ENCODE data around the gene SHC1. TPM values are rescaled to one million over a fixed set of nuclear protein-coding genes. Genes with fewer than 3 reads are reported as not detected.

SHC1 gene
- total RNA-seq, 2 donors from 2014 or later: 85.0 to 97.2 TPM

DNA sequence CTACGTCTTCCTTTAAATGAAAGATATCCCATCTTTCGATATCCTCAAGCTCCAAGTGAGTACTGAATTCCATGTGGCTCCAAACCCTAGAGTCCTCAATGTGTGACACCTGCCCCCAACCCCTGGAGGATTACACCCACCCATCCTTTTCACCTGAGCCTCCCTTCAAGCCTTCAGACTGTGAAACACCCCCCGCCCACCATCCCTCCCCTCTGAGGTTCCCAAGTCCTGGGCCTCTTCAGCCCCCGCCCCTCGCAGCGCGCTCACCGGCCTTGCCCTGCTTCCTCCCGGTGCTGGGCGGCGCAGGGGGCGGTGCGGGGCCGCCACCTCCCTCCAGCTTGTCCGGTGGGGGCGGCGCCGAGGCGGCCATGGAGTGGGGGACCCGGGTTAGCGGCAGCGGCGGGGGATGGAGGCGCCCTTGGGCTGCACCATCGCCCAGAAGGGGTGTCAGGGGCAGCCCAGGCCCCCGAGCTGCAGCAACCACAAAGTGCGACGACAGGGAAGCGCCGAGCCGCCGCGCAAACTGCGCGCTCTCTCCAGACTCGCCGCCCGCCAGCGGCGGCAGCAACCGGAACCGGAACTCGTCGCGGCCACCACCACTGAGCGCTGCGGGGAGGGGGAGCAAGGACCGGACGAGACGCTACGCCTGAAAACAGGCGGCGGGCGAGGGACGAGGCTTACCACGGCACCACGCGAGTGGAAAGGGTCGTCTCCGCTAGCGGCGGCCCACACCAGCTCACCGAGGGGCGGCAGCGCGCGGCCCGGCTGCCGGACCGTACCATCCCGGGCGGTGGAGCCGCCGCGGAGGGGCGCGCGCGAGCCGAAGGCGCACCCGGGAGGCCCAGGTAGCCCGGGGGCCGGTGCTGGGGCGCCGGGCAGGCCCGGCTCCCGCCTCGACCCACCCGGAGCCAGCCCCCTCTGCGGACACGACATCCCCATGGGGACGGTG, 9.1 kb downstream of the SHC1 start, which contains the start of gene PYGO2:
Gene PYGO2 (minus strand): TSS at position 576 of the 949 bp plus-strand sequence. CDS start 206 bp downstream, at position 370.
- intact Hi-C loops (cut with DNase I): loop anchor here (1.0 to 5.0 kb wide), 3 partner anchors 36 to 91 kb away; partner anchors contain the start of gene ADAM15
- peak; percentile 72 for DNase-seq (ENCODE audit: low spot score)
- under 1% methylated on average over 50 of the region's 93 CpGs for whole genome bisulfite sequencing

DNA sequence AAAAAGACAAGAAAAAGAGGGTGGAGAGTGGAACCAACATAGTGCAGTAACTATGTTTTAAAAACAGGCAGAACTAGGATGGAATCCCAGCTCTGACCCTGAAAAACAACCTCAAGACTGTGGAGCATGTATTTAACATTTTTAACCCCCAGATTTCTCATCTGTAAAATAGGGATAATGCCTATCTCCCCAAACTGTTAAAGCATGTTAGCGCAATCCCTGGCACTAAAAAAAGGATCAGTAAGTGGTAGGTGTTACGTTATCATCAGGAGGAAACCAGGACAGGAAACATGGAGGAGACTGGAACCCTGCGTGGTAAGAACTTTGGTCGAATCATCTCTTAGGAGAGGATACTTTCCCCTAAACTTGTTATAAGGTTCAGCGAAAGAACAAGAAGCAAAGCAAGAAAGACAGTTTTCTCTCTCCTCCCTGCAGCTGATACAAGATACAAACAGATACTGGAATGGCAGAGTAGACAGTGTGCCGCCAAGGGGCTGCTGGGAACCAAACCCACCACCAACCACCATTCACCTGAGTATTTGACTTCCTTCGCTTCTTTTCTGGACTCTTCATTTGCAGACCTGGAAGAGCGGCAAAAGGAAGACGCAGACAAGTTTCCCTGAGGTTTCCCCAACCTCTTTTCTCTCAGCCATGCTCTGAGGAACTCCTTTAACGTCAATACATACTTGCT, 10.0 kb downstream of the SHC1 start:
- H3K27me3 ChIP-seq (replicated peaks; ENCODE audit: insufficient read depth): no peaks in the 10 kb centered on the region
- WGBS: 25% methylated on average over 10 of the region's 10 CpGs

More for the DNA sequence above, 9.1 kb downstream of the SHC1 start, which contains the start of gene PYGO2:
- peaks cover 0 to 10% of the 10 kb centered on the region in 2 donors for H3K36me3 ChIP-seq
- TF ChIP-seq, protein P1, sequence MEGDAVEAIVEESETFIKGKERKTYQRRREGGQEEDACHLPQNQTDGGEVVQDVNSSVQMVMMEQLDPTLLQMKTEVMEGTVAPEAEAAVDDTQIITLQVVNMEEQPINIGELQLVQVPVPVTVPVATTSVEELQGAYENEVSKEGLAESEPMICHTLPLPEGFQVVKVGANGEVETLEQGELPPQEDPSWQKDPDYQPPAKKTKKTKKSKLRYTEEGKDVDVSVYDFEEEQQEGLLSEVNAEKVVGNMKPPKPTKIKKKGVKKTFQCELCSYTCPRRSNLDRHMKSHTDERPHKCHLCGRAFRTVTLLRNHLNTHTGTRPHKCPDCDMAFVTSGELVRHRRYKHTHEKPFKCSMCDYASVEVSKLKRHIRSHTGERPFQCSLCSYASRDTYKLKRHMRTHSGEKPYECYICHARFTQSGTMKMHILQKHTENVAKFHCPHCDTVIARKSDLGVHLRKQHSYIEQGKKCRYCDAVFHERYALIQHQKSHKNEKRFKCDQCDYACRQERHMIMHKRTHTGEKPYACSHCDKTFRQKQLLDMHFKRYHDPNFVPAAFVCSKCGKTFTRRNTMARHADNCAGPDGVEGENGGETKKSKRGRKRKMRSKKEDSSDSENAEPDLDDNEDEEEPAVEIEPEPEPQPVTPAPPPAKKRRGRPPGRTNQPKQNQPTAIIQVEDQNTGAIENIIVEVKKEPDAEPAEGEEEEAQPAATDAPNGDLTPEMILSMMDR (IDR thresholded peaks at IDR 0.05): peak; percentile 71 to 96 (median 91)
- TF ChIP-seq POLR2A (IDR thresholded peaks at IDR 0.05) (peak; percentile 59), POLR2AphosphoS5 (IDR thresholded peaks at IDR 0.05) (peak; percentile 74)
- no peaks in the 10 kb centered on the region for H3K27me3 ChIP-seq (replicated peaks; ENCODE audit: insufficient read depth)
- H3K27ac ChIP-seq: peak within 1 kb of the TSS; percentile 98 to 99
- peak within 1 kb of the TSS; percentile 70 to 88 for H3K4me3 ChIP-seq
- H3K9me3 ChIP-seq: no peaks in the 10 kb centered on the region
- H3K4me1 ChIP-seq (replicated peaks): peaks cover 16% of the 10 kb centered on the region

DNA sequence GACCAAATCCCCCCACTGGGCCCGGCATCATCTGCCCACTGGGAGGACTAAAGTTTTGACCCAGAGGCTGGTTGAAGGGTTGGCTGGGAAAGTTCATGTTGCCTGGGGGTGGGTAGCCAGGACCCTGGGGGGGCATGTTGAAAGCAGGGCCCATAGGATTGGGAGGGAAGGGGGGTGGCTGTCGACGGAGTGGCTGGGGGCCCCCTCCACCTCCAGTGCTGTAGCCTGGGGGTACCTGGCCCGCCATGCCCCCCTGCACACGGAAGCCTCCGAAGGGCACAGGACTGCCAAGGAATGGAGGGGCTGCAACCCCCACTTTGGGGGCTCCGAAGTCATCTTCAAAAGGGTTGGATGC, 11.1 kb downstream of the SHC1 start:
- H3K4me3 ChIP-seq: no peak overlapping the region
- intact Hi-C loops (cut with DNase I): no loop called here
- H3K36me3 ChIP-seq: no peaks in the 10 kb centered on the region
- H3K27ac ChIP-seq: no peak overlapping the region
- TF ChIP-seq, protein P1 (IDR thresholded peaks at IDR 0.05): no peak
- no peak for TF ChIP-seq POLR2A (IDR thresholded peaks at IDR 0.05)
- no peak for TF ChIP-seq POLR2AphosphoS5 (IDR thresholded peaks at IDR 0.05)
- H3K27me3 ChIP-seq (replicated peaks; ENCODE audit: insufficient read depth): no peaks in the 10 kb centered on the region
- DNase-seq (ENCODE audit: low spot score): no peak
- 84% methylated on average over 7 of the region's 7 CpGs for WGBS
- no peaks in the 10 kb centered on the region for H3K9me3 ChIP-seq
- H3K4me1 ChIP-seq (replicated peaks): peaks cover 26% of the 10 kb centered on the region

More for the DNA sequence above, 10.0 kb downstream of the SHC1 start:
- H3K4me3 ChIP-seq: peak overlapping the region; percentile 70 to 88
- H3K36me3 ChIP-seq: peaks cover 0 to 7% of the 10 kb centered on the region in 2 donors
- no peaks in the 10 kb centered on the region for H3K9me3 ChIP-seq
- intact Hi-C loops (cut with DNase I): loop anchor here (5.0 kb wide), 2 partner anchors 37 to 92 kb away; partner anchors contain the start of gene ADAM15
- DNase-seq (ENCODE audit: low spot score): no peak
- H3K4me1 ChIP-seq (replicated peaks): peaks cover 16% of the 10 kb centered on the region
- no peak for TF ChIP-seq POLR2A (IDR thresholded peaks at IDR 0.05)
- TF ChIP-seq, protein P1 (IDR thresholded peaks at IDR 0.05): no peak
- no peak for TF ChIP-seq POLR2AphosphoS5 (IDR thresholded peaks at IDR 0.05)
- H3K27ac ChIP-seq: peak overlapping the region; percentile 98 to 99

DNA sequence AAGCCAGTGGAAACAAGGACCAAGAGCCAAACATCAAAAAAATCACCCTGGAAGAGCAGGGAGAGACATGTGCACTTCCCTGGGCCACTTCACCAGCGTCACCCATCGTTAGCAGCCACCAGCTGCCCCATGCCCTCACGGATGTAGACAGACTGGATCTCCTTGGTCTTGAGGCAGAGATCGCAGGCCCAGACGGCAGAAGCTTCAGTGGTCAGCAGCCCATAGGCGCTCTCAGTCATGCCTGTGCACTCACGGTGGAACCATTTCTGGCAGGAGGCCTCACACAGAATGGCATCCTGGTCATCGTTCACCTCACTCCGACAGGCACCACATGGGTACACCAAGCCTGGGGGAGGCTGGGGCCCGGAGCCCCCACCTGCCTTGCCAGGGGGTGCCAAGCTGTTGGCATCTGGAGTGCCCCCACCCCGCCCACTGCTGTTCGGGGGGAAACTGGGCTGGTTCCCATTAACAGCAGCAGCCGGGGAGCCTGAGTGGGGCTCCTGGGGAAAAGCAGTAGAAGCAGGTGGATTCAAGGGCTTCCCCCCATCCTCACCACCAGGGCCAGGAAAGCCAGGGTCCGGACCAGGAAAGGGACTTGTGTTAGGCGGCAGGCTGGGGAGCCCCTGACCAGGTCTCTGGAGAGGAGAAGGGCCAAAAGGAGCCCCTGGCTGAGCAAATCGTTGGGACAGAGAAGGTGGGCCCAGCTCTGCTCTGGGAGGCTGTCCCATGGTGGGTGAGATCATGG, 11.7 kb downstream of the SHC1 start:
- DNase-seq (ENCODE audit: low spot score): no peak
- TF ChIP-seq, protein P1 (IDR thresholded peaks at IDR 0.05): no peak
- TF ChIP-seq POLR2AphosphoS5 (IDR thresholded peaks at IDR 0.05): no peak
- TF ChIP-seq POLR2A (IDR thresholded peaks at IDR 0.05): no peak
- intact Hi-C loops (cut with DNase I): no loop called here
- no peaks in the 10 kb centered on the region for H3K27me3 ChIP-seq (replicated peaks; ENCODE audit: insufficient read depth)
- no peaks in the 10 kb centered on the region for H3K9me3 ChIP-seq
- 86% methylated on average over 15 of the region's 16 CpGs for WGBS
- H3K4me3 ChIP-seq: no peak overlapping the region
- H3K36me3 ChIP-seq: no peaks in the 10 kb centered on the region
- peaks cover 26% of the 10 kb centered on the region for H3K4me1 ChIP-seq (replicated peaks)
- H3K27ac ChIP-seq: no peak overlapping the region

All from prostate gland (tissue), 2 donors.